Cardiac fibroblast (primary cell): ENCODE data around the gene SHISA6.

Source experiments
- DNase-seq, 2 donors: peaks; one replicate each; pipeline versions ENCODE4 v3.0.0 to v3.0.0-alpha.2; 2010; ENCODE audit warnings: low read depth in 2 of 2
- H3K4me3 ChIP-seq, 2 donors: replicated peaks in 1 of 2; 1 replicate in 1 of 2; 2 replicates in 1 of 2; pipeline ENCODE4 v1.5.1; 2011; ENCODE audit warnings: low read depth in 2 of 2, low read length in 2 of 2, mild to moderate bottlenecking in 2 of 2, moderate library complexity in 1 of 2
- TF ChIP-seq, protein P1 (sequence below): IDR thresholded peaks from one replicate; pipeline ENCODE4 v1.5.1; 2011; ENCODE audit warnings: low read depth, mild to moderate bottlenecking, low read length, inconsistent platforms

The SHISA6 gene

DNA sequence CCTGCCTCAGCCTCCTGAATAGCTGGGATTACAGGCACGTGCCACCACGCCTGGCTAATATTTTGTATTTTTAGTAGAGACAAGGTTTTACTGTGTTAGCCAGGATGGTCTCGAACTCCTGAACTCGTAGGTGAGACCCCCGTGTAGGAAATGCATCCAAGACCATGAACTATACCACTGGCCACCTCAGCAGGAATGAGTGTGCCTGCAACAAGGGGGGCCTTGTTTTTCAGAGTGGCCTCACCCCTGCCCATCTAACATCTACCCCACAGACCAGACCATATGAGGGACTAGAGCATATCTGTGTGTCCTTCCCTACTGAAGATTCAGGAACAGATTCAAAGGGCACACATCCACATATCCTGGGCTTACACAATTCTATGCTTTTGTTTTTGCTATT lies 44.9 kb downstream of the SHISA6 start:
- H3K4me3 ChIP-seq: no peak overlapping the region
- DNase-seq: no peak
- TF ChIP-seq, protein P1, sequence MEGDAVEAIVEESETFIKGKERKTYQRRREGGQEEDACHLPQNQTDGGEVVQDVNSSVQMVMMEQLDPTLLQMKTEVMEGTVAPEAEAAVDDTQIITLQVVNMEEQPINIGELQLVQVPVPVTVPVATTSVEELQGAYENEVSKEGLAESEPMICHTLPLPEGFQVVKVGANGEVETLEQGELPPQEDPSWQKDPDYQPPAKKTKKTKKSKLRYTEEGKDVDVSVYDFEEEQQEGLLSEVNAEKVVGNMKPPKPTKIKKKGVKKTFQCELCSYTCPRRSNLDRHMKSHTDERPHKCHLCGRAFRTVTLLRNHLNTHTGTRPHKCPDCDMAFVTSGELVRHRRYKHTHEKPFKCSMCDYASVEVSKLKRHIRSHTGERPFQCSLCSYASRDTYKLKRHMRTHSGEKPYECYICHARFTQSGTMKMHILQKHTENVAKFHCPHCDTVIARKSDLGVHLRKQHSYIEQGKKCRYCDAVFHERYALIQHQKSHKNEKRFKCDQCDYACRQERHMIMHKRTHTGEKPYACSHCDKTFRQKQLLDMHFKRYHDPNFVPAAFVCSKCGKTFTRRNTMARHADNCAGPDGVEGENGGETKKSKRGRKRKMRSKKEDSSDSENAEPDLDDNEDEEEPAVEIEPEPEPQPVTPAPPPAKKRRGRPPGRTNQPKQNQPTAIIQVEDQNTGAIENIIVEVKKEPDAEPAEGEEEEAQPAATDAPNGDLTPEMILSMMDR: no peak

DNA sequence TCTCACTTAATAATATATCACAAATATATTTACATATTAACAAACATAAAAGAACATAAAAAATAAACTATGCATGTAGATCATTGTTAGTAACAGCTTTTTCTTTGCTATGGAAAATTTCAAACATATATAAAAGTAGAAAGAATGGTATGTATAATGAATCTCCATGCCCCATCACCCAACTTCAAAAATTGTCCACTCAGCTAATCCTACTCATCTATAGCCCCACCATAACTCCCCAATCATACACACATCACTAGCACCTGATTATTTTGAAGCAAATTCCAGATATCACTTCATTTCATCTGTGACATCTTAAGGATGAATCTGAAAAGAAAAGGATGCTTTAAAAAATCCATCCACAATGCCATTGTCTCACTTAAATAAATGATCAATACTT lies 46.8 kb downstream of the SHISA6 start:
- no peak for DNase-seq
- TF ChIP-seq, protein P1: no peak
- H3K4me3 ChIP-seq: no peak overlapping the region

DNA sequence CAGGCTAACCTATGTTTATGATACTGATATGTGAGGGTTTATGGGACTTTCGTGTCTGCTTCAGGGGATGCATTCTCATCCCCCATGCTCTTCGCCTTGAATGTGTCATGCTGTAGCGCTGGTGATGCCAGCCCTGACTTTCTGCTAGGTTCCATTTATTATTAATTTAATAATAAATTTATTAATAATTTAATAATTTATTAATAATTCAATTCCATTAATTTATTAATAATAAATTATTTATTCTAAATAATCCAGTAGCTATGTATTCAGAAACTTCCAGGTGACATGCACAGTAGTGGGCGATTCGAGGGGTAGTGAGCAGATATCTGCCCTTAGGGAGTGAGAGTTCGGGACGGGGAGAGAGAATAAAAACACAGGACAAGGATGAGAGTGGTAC lies 49.8 kb downstream of the SHISA6 start:
- no peak overlapping the region for H3K4me3 ChIP-seq

DNA sequence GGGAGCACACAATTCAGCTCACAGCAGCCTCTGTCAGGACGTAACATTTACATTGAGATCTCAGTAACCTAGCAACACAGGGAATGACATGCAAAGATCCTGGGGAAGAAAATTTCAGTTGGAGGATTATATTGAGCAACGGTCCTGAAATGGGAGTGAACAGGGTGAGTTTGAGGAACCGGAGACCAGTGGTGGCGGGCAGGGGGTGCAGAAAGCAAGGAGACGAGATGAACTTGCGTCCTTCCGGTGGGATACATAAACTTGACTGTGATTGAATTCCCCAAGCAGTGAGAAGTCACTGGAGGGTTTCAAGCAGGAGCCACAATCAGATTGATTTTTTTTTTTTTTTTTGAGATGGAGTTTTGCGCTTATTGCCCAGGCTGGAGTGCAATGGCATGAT lies 51.5 kb downstream of the SHISA6 start:
- DNase-seq: no peak

More for the DNA sequence above, 49.8 kb downstream of the SHISA6 start:
- TF ChIP-seq, protein P1: no peak
- DNase-seq: no peak

DNA sequence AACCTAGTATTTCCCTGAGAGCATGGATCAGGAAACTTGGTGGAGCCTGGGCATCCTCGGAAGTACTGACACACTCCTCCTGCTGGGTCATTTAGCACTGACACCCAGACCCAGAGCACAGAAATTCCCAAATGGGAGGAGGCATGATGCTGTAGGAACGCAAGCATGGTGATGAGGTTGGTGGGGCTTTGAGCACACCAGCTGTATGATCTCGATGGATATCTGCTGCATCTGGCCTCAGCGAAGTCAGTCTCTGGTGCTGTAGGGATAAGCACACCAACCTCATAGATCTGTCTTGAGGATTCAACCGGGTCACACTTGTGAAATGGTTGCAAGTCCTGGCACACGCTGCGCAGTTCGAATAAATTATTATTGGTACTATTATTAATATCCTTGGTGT lies 52.5 kb downstream of the SHISA6 start:
- no peak overlapping the region for H3K4me3 ChIP-seq
- TF ChIP-seq, protein P1: no peak
- no peak for DNase-seq

More for the DNA sequence above, 51.5 kb downstream of the SHISA6 start:
- H3K4me3 ChIP-seq: no peak overlapping the region
- TF ChIP-seq, protein P1: no peak

DNA sequence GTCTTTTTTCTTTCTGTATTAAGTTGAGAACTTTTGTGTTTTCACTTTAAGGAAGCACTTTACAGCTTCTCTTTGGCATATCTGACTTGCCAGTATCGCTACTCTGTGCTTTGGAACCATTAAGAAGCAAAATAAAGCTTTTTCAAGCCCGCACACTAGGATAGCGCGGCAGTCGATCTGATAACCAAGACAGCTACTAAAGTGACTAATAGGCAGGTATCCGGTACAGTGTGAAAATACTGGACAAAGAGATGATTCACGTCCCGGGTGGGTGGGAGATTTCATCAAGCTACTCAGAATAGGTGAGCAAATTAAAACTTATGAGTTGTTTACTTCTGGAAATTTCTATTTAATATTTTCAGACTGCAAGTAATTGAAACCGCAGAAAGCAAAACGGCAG lies 53.8 kb downstream of the SHISA6 start:
- TF ChIP-seq, protein P1: no peak
- DNase-seq: no peak
- H3K4me3 ChIP-seq: no peak overlapping the region

DNA sequence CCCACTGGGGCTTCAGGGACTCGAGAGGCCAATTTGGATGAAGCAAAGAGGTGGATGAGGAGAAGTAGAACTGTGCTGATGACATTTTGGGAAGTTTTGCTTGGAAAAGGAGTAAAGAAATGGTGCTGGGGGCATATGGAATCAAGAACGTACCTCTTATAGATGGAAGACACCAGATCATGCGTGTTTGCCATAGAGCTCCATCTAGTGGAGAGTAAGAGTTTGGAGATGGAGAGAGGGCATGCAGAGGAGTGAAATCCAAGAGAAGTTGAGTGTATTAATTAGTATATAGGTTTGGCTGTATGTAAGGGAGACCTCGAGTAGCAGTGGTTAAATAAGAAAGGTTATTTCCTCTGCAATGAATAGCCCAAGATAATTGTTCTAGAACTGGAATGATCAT lies 56.0 kb downstream of the SHISA6 start:
- no peak for DNase-seq
- TF ChIP-seq, protein P1: no peak
- no peak overlapping the region for H3K4me3 ChIP-seq
